ENCODE data around the gene RIT2.
"Not testable (repeated sequence)": the region's sequence is repeated elsewhere in the genome, so short reads cannot be mapped to it uniquely, and the experiment has no call there.

RIT2 gene

GRCh38 chr18:42854558-42854957 is 260.9 kb downstream of the RIT2 start:
- no peak for FAIRE-seq

GRCh38 chr18:42850174-42851083 is 265.1 kb downstream of the RIT2 start:
- FAIRE-seq = no peak
- no peak for DNase-seq (ENCODE audit: insufficient read length, low spot score)

More at GRCh38 chr18:42854558-42854957, 260.9 kb downstream of the RIT2 start:
- no peak for DNase-seq (ENCODE audit: insufficient read length, low spot score)

- no peak for DNase-seq (ENCODE audit: insufficient read length, low spot score)
- FAIRE-seq = no peak
Observed at GRCh38 chr18:42839408-42839807, 276.1 kb downstream of the RIT2 start.

- no peak for FAIRE-seq
- no peak for DNase-seq (ENCODE audit: insufficient read length, low spot score)
Observed at GRCh38 chr18:42838546-42839145, 276.8 kb downstream of the RIT2 start.

GRCh38 chr18:42830936-42831335 is 284.5 kb downstream of the RIT2 start:
- FAIRE-seq = no peak

GRCh38 chr18:42828881-42829280 is 286.6 kb downstream of the RIT2 start:
- no peak for DNase-seq (ENCODE audit: insufficient read length, low spot score)
- FAIRE-seq = no peak

More at GRCh38 chr18:42830936-42831335, 284.5 kb downstream of the RIT2 start:
- DNase-seq (ENCODE audit: insufficient read length, low spot score) = no peak

- DNase-seq (ENCODE audit: insufficient read length, low spot score) (no peak), FAIRE-seq (no peak)
Observed at GRCh38 chr18:42824178-42824577, 291.3 kb downstream of the RIT2 start.

GRCh38 chr18:42822711-42823110 is 292.8 kb downstream of the RIT2 start:
- DNase-seq (ENCODE audit: insufficient read length, low spot score) (no peak), FAIRE-seq (no peak)

- no peak for FAIRE-seq
- no peak for DNase-seq (ENCODE audit: insufficient read length, low spot score)
Observed at GRCh38 chr18:42821492-42821891, 294.0 kb downstream of the RIT2 start.

GRCh38 chr18:42814618-42815017 is 300.9 kb downstream of the RIT2 start:
- no peak for DNase-seq (ENCODE audit: insufficient read length, low spot score)
- no peak for FAIRE-seq

GRCh38 chr18:42814184-42814583 is 301.3 kb downstream of the RIT2 start:
- DNase-seq (ENCODE audit: insufficient read length, low spot score) = no peak
- no peak for FAIRE-seq

- FAIRE-seq (no peak), DNase-seq (ENCODE audit: insufficient read length, low spot score) (no peak)
Observed at GRCh38 chr18:42813570-42813969, 301.9 kb downstream of the RIT2 start.

- no peak for DNase-seq (ENCODE audit: insufficient read length, low spot score)
- no peak for FAIRE-seq
Observed at GRCh38 chr18:42807887-42808286, 307.6 kb downstream of the RIT2 start.

- no peak for DNase-seq (ENCODE audit: insufficient read length, low spot score)
- no peak for FAIRE-seq
Observed at GRCh38 chr18:42801706-42802105, 313.8 kb downstream of the RIT2 start.

GRCh38 chr18:42798606-42799170 is 316.8 kb downstream of the RIT2 start:
- FAIRE-seq = no peak
- DNase-seq (ENCODE audit: insufficient read length, low spot score) = no peak

- FAIRE-seq; DNase-seq (ENCODE audit: insufficient read length, low spot score): not testable (repeated sequence)
Observed at GRCh38 chr18:42795213-42795789, 320.2 kb downstream of the RIT2 start.

GRCh38 chr18:42792731-42793130 is 322.8 kb downstream of the RIT2 start:
- FAIRE-seq (no peak), DNase-seq (ENCODE audit: insufficient read length, low spot score) (no peak)

- DNase-seq (ENCODE audit: insufficient read length, low spot score) (no peak), FAIRE-seq (no peak)
Observed at GRCh38 chr18:42784632-42785031, 330.9 kb downstream of the RIT2 start.

GRCh38 chr18:42782929-42783328 is 332.6 kb downstream of the RIT2 start:
- FAIRE-seq = no peak
- DNase-seq (ENCODE audit: insufficient read length, low spot score) = no peak

- no peak for DNase-seq (ENCODE audit: insufficient read length, low spot score)
Observed at GRCh38 chr18:42781298-42781815, 334.1 kb downstream of the RIT2 start.

GRCh38 chr18:42780171-42780570 is 335.3 kb downstream of the RIT2 start:
- FAIRE-seq (no peak), DNase-seq (ENCODE audit: insufficient read length, low spot score) (no peak)

More at GRCh38 chr18:42781298-42781815, 334.1 kb downstream of the RIT2 start:
- FAIRE-seq = no peak

Data from GM19239 (cell line).